ENCODE measurements around the gene PSEN2. TPM values are rescaled to one million over a fixed set of nuclear protein-coding genes. Genes with fewer than 3 reads are reported as not detected.

PSEN2 gene
- total RNA-seq, 1 donor from 2014 or later = 53.9 TPM

DNA sequence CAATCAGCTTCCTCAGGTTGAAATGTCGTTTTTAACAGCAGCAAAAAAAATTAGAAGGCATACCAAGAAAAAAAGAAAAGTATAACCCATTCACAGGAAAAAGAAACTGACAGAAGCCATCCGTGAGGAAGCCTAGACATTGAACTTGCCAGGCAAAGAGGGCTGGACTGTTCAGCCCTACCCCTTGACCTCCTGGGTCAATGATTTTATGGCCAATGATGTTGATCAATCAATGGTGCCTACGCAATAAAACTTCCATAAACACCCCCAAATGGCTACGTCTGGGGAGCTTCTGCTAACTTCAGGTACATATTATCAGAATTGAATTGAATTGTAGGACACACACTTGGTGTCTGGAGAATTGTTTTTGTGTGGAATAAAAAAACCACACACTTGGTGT, 4.8 kb upstream of the PSEN2 start:
- DNase-seq = no peak

DNA sequence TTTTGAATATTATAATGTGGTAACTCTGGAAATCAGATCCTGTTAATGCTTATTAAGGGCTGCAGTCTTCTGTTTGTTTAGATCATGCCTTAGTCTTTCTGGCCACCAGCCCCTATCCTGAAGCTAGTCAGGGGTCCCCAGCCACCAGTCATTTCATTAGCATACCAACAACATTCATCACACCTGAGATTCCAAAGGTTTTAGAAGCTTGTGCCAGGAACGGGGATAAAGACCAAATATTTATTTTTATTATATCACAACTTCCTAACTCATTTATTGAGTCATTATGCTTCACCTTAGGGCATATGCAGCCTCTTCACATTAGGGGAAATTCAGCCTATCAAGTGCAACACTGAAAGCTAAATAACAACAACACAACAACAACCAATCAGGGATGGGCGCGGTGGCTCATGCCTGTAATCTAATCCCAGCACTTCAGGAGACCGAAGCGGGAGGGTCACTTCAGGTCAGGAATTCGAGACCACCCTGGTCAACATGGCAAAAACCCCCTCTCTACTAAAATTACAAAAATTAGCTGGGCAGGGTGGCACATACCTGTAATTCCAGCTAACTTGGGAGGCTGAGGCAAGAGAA, 2.9 kb upstream of the PSEN2 start:
- no peak for DNase-seq

DNA sequence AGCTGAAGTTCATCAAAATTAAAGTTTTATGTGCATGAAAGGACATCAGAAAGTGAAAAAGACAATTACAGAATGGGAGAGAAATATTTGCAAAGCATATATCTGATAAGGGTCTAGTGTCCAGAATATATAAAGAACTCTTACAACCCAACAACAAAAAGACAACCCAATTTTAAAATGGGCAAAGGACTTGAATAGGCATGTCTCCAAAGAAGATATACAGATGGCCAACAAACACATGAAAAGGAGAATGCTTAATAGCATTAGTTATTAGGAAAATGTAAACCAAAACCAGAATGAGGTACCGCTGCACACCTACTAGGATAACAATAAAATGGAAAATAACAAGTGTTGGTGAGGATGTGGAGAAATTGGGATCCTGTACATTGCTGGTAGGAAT, 1.7 kb upstream of the PSEN2 start:
- DNase-seq = no peak

DNA sequence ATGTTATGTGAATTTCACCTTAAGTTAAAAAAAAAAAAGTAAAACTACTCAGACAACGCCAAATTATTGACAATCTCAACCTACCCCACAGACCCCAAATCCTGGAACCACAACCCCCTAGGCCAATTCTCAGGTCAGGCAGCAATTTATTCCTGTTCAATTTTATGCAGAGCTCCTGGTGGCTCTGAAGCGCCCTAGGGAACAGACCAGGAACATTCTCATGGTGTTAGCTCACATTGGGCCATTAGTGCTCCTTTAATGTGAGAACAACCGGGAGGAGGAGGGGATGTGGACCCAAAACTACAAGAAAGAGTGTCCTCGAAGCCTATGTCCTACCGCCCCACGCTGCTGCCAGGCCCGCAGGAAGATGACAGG, 403 bp upstream of the PSEN2 start:
- no peak for DNase-seq

DNA sequence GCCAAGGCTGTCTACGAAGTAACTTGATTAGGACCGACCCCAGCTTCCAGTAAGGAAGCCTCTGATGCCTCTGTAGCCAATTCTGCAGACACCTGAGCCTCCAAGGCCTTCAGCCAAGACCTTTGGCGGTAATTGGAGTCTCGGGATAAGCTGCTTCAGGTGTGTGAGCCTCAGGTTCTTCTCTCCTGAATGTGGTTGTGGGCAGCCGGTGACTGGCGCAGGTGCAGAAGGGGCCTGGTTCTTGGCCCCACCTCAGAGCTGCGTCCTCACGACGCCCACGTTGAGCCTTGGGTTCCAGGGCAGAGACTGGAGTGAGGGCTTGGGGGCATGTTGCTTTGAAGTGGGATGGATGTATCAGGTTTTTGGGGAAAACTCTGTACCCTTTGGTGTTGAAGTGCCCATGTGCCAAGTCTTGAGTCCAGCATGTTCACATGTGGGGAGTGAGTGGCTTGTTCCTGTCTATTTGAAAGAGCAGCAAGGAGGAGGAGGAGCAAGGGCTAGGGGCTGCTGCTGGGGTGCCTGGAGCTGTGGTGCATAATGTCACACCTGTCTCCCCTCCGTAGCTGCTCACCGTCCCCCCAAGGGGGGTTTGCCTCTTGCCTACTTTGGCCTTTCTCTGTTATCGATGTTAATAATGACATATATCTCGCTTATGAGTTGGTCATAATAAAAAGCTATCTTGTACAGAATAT, 1.4 kb downstream of the PSEN2 start:
- no peak for DNase-seq

DNA sequence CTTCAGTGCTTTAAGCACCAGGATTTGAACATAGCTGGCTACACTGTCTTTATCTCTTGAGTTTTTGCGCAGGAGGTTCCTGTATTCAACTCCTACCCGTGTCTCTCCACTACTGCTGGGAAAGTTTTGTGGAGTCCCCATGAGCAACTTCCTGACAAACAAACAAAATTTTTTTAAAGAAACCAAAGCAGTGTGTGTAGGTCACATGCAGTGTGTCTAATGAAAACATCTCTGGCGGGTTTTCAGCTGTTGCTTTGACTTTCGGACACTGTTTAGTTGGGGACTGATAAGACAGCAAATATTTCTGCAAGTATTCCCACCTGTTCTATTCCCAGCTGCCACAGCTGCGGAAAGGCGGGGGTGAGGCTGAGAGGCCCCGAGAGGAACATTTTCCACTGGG, 2.0 kb downstream of the PSEN2 start:
- peak; percentile 73 for DNase-seq

DNA sequence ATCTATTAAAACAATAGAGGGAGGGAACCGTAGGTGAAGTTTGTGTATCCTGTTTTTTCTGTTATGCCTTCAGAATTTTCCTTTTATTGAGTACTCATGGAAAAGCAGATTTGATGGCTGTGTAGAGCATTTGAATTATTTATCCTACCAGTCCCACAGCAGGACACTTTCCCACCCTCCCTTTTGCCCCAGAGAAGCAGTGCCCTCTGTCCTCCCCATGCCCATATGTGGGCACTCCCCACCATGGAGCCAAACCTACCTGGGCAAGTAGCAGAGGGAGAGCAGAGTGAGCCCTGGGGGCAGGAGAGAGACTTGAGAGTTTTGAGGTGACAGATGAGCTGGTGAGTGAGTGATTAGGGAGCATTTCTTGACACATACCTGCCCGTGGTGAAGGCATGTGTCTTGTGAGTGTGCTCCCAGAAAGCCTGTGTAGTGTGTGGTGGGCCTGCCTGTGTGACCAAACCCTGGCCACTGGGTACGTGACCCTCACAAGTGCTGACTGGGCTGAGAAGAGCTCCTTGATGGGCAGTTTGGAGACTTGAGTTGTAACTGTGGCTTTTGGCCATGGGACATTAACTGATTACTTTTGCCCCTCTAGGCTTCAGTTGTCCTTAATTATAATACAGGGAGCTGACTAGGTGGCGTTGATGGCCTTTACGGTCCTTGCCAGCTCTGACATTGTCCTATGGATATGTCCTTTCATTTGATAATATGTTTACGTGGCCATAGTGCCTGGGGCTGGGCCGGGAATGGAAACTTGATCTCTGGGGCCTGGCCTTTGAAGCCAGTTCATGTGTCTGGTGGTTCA, 3.6 kb downstream of the PSEN2 start:
- no peak for DNase-seq

DNA sequence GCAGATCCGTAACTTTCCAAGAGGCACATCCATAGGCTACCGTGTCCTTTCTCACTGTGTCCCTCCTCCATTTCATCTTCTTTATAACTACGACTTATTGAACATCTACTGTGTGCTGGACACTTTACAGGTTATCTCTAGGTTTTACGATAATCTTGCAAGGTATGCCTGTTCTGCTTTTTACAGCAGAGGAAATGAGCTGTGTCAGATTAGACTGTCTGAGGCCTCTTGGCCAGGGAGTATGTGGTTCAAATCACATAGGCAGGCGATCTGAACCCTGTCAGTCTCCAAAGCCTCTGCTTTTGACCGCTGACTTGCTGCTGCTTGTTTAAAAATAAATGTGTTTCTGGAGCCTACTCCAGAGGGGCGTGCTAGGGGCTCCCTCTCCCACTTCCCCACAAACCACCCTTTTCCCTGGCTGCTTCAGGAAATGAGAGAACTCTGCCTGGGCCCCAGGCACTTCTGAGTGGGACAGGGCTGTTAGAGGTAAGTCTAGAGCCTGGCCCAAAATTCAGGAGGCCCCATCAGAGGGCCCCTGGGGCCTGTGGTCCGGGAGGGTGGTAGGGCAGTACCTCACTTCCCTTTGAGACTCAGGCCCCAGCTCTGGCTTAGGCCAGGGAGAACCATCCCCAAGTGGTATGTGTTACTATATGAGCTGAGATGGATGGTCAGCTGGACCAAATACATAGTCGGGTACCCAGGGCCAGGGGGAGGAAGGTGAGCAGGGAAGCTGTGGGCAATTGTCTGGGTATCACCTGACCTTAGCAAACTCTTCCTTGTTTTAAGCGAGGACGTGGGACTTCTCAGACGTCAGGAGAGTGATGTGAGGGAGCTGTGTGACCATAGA, 4.4 kb downstream of the PSEN2 start:
- DNase-seq = no peak

DNA sequence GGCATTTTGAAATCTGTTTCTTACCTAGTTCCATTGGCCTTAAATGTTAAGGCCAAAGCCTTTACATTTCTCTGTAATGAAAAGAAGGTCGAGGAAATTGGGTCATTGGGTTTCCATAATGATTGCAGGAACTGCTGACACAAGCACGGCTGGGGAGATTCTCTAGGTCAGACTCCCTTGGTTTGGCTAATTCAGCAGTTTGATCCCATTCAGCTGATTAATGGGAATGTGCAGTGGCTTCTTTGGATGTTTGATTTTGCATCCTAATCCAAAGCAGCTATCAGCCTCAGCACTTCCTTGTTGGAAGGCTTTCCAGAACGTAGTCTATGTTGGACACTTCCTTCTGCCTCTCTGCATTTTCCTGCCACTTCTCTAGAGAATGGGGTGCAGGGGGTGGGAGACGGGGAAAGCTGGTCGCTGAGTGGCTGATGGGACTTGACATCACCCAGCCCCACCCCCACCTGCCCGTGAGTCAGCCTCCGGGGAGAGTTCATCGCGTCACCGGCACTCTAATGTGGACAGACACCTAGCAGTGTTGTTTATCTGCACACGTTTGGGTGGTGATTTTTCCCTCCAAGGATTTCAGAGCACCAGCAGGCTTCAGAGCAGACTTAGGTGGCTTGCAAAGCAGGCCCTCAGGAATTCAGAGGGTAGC, 5.4 kb downstream of the PSEN2 start:
- peak; percentile 28 for DNase-seq

DNA sequence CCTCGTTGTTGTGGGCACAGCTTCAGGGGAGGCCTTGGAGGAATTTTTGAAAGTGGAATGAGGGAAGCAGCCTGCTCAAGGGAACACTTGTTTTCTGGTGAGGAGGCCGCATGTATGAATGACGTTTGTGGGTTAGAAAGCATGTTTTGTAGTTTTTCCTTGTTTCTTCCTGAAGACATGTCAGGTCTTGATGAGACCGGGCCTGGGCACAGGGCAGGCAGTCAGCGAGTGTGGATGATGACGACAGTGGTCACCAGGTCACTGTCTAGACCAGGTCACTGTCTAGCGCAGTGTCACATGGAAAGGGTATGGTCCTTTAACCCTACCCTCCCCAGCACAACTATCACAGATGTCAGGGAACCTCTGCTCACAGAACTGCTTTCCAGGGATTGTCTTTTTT, 7.3 kb downstream of the PSEN2 start:
- no peak for DNase-seq

DNA sequence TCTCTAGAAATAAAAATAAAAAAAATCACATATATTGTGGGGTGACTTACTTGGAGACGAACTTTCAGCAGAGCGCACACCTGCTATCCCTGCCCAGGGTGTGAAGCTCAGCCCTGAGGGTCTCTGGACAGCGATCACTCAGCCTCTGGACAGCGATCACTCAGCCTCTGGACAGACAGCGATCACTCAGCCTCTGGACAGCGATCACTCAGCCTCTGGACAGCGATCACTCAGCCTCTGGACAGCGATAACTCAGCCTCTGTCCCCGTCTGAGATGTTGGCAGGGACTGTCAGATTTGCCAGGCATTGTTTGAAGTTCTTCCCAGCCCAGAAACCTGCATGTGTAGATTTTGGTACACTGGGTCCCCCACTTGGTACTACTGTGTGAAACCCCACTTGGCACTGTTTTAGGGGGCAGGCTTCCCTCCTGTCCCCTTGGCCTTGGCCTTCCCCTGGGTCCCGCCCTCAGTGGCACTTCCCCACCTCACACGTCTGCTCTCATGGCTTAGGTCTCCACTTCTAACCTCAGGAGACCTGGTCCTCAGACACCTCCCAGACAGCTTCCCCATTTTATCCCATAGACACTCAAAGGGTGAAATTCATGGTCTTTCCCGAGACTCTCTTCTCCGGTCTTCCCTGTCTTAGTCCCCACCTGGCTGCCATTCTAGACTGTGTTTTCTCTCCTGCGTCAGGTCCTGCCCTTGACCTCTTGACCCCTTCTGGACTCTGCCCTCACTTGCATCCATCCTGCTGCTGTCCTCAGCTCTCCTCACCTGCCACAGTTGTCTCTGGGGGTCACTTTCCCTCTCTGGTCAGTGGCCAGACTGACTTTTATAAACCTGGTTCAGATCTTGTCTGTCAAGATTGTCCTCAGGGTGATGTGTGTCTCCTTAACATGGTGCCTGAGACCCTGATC, 10.2 kb downstream of the PSEN2 start:
- no peak for DNase-seq

DNA sequence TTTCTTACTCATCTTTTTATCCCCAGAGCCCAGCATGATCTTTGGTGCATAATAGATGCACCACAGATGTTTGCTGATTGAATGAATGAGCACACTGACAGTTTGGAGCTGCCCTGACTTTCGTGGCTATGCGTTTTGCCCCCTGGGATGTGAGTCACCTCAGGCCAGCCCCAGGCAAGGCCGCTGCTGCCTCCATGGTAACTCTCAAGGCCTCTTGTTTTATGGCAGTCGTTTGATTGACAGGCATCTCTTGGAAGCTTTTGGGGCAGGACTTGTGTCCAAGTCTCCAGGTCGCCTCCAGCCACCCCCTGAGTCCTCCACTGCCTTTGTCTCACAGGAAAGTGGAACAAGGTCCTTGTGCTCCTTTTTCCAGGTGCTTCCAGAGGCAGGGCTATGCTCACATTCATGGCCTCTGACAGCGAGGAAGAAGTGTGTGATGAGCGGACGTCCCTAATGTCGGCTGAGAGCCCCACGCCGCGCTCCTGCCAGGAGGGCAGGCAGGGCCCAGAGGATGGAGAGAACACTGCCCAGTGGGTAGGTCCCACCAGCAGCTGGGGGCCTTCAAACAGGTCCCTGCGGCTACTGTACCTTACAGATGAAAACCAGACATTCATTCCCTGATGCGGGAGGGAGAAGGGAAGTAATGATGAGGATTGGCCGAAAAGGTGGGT, 11.2 kb downstream of the PSEN2 start:
- no peak for DNase-seq

DNA sequence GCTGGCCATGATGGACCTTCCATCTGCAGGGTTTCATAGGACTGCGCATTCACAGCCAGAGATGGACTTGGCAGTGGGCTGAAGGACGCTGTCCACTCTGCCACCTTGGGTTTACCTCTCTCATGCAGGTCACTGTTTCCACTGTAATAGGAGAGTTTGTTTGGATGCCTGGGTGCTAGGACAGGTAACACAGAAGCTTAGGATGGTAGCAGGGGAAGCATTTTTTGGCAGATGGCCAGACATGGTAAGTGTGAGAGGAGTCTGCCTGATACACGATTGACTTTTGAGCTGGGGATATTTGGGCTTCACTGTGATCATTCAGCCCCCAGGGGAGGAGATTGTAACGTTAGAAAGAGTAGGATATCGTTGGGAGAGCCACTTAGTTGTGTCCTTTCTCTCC, 11.8 kb downstream of the PSEN2 start:
- DNase-seq = no peak

DNA sequence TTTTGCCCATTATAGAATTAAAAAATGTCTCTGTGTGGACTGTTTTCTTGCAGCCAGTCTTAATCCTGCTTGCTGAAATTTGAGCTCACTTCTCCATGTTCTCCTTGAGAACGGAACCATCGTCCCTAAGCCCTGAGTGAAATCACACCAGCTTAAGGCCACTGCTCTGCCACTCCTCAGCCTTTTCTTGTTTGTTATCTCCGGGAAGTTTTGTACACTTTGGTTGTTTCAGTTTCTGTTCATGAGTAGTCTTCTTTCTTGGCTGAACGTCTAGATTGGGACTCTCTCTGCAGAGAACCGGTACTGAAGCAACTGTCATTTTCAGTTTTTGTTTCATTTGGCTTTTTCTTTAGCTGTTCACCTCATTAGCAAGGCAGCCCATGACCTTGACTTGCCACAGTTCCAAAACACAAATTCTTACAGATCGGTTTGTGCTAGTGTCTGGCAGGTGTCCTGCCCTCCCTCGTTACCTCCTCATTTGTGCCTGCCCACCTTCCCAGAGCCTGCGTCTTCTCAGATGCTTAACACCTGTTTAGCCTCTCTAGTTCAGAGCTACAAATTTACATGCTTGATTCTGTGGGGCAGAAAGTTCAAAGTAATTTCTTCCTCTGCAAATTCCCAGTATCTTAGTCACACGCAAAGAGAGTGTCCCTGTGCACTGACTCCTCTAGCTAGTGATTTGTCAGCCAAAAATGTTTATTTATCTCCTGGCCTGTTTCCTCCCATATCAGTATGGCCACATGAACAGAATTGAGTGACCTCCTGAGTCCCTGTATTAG, 12.4 kb downstream of the PSEN2 start:
- no peak for DNase-seq

DNA sequence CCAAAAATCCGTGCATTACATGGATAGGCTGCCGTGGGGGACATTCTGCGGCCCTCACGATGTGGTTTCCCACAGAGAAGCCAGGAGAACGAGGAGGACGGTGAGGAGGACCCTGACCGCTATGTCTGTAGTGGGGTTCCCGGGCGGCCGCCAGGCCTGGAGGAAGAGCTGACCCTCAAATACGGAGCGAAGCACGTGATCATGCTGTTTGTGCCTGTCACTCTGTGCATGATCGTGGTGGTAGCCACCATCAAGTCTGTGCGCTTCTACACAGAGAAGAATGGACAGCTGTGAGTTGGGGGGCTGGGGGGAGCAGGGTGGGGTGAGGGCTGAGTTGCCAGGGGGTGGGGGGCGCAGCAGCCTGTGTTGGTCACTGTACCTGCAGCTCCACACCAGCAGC, 13.2 kb downstream of the PSEN2 start:
- no peak for DNase-seq

DNA sequence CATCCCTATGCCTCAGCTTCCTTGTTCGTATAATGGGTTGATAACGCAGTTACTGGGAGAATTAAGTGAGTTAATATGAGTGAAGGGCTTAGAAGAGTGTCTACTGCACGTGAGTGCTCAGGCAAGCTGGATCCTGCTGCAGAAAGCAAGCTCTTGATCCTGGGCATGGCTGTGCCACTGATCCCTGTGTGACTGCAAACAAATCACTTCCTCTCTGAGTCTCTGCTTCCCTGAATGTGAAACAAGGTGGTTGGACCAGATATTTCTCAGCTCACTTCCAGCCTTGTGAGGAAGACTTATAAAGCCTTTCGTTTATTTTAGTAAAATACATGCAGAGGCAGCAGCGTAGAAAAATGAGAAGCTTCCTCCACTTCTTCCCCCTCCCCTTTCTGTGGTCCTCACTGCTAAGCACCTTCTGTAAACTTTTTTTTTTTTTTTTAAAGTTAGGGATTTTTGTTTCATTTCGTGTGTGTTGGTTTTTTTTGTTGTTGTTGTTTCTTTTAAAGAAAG, 13.8 kb downstream of the PSEN2 start:
- DNase-seq = peak; percentile 17

DNA sequence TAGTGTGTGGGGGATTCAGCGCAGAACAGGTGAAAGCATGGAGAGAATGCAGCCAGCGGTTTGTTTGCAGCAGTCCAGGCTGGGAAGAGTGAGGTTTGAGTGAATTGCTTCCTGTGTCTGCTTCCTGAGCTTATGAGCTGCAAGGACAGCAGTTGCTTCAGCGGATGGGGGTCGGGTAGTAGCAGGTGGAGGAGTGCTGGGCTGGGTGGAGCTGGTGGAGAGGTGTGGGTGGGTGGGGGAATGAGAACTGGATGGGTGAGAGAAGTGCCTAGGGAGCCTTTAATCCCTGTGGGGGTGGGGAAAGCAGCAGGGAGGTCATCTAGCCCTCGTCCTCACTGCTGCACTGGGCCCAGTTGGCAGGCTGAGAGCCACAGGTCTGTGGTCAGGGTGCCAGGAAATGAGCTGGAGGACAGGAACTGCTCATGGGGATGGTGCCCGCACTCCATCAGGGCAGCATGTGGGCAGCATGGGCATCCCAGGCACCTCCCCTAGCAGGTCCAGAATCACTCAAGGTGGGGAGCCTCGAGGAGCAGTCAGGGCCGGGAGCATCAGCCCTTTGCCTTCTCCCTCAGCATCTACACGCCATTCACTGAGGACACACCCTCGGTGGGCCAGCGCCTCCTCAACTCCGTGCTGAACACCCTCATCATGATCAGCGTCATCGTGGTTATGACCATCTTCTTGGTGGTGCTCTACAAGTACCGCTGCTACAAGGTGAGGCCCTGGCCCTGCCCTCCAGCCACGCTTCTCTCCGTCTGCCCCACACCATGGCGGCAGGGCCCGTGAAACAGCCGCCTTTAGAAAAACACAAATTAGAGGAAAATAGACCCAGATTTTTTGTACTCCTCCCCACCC, 14.8 kb downstream of the PSEN2 start:
- DNase-seq = peak; percentile 21

DNA sequence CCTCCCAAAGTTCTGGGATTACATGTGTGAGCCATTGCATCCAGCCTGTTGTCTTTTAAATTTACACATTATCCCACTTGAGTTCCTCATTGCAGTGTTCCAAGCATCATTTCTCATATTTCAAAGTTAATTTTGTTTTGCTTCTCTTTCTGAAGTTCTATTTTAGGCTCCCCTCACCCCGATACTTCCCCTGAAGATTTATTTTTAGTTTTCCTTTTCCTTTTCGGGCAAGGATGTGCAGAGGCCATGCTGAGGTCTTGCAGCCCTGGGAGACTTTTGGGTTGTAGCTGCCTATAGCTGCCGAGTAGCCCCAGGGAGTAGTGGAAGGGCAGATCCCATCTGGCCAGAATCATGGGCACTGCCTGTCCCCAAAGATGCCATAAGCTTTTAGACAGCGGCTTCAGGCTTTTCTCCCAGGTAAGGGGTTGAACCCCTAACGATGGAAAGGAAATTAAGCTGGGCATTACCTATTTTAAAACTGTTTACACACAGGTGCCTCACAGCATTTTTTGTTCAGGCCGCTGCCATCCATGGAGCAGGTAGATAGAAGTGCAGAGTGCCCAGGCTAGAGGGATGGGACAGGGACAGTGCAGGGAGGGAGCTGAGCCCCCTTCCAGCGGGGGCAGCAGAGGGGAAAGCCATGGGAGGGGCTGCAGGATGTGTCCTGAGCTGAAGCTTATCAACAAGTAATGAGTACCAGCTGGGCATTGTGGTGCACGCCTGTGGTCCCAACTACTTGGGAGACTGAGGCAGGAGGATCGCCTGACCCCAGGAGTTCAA, 15.9 kb downstream of the PSEN2 start:
- no peak for DNase-seq
